Measurements from ENCODE around the gene KLHL30.

Gene KLHL30

DNA sequence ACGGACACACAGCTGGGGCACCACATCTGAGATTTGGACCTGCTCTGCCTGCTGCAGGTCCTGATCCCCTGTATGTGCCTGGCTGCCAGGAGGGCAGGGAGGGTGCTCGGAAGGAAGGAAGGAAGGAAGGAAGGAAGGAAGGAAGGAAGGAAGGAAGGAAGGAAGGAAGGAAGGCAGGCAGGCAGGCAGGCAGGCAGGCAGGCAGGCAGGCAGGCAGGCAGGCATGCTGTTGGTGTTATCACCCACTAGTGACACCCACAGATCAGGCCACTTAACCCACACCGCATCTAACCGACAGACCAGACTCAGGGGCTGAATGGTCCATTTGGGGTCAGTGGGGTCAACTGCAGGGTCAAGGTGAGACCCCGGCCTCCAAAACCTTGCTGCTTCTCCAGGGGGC lies 5.8 kb downstream of the KLHL30 start:
- DNase-seq (ENCODE audit: low read depth, low spot score) = no peak

DNA sequence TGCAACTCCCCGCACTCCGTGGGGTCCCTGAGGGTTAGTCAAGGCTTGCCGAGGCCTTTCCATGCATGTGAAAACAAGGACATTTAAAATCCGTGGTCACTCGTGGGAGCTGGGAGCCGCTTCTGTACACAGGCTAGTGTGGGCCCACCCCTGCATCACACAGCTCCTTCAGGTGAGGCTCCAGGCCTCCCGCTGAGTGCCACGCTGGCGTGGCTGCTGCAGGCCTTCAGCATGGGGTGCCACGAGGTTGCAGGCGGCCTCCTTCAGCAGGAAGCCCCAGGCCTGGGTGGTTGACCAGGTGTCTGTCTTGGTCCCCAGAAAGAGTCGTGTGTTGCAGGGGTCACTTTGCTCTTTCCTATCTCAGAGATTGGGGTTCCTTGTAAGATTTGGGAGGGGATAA lies 6.6 kb downstream of the KLHL30 start:
- no peak for DNase-seq (ENCODE audit: low read depth, low spot score)

DNA sequence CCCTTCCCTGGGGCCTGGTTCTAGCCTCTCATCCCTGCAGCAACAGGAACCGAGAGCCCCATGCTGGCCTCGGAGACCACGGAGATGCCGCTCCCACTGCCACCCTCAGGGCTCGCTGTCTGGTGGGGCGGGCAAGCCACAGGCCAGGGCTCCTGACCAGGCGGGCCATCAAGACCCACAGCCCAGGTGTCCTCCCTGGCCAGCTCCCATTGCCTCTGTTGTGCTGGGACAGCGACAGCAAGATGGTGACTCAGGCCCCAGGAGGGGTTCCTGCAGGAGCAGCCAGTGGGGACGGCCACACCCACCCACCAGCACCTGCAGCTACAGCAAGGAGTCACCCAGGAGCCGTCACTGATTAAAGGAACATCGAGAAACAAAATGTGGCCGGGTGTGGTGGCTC lies 7.4 kb downstream of the KLHL30 start:
- DNase-seq (ENCODE audit: low read depth, low spot score) = no peak

DNA sequence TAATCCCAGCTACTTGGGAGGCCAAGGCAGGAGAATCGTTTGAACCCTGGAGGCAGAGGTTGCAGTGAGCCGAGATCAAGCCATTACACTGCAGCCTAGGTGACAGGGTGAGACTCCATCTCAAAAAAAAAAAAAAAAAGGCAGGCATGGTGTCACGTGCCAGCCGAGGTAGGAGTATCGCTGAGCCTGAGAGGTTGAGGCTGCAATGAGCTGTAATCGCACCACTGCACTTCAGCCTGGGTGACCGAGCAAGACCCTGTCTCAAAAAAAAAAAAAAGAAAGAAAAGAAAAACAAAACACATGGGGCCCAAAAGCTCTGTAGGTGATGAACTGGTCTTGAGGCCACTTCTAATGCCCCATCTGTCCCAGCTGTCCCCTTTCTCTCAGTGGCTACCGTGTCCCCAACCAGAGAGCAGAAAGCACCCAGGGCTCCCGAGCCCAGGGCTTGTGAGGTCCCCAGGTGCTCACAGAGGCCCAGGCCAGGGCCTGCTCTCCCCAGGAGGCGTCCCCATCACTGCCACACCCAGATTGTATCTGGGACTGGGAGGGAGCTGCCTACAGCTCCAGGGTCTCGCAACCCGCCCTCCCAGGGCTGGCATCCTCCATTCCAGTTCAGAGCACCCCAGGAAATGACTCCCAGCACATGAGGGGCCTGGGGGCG lies 8.5 kb downstream of the KLHL30 start:
- no peak for DNase-seq (ENCODE audit: low read depth, low spot score)

DNA sequence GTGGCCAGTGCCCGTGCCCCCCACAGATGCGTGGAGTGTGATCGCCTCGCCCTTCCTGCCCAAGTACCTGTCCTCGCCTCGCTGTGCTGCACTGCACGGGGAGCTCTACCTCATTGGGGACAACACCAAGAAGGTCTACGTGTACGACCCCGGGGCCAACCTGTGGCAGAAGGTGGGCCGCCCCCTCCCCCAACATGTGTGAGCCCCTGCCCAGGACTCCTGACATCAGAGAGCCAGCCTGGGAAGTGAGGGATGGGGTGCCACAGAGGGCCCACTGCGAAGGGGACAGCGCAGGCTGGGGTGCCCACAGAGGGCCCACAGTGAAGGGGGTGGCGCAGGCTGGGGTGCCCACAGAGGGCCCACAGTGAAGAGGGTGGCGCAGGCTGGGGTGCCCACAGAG lies 10.5 kb downstream of the KLHL30 start:
- DNase-seq (ENCODE audit: low read depth, low spot score) = no peak

DNA sequence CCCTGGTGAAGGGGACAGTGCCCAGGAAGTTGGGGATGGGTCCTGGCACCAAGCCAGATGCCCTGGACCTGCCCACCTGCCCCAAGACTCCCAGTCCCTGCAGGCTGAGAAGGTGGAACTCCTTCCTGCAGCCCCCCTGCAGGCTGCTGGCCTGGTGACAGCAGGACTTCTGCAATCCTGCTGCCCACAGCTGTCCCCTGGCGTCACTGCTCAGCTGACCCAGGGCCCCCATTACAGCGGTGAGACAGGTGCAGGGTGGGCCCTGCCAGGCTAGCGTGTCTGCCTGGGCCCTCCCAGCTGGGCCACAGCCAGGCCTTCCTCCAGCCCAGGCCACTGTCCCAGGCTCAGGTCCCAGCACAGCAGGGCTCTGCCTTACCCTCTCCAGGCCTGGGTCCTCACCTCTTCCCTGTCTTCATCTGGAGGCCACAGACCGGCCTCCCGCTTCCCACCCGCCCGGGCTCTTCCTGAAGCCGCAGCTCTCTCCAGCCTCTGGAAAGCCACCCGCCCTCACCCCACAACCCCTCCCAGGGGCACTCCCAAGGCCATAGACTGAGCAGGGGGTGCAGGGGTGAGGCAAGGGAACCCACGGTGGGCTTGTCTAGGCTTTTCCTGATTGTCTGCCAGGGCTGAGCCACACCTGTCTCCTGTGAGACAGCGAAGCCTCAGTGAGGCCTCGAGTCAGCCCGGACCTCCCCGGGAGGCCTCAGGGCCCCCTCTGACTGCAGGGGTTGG lies 11.5 kb downstream of the KLHL30 start:
- DNase-seq (ENCODE audit: low read depth, low spot score) = no peak

DNA sequence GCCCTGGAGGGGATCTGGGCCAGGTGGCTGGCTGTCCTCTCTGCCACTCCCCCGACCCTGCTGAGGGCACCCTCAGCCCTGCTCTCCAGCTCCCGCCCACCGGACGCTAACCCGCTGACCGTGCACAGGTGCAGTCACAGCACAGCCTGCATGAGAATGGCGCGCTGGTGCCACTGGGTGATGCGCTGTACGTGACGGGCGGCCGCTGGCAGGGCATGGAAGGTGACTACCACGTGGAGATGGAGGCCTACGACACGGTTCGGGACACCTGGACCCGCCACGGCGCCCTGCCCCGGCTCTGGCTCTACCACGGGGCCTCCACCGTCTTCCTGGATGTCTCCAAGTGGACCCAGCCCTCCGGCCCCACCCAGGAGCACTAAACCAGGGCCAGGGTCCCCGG lies 12.2 kb downstream of the KLHL30 start:
- DNase-seq (ENCODE audit: low read depth, low spot score) = no peak

DNA sequence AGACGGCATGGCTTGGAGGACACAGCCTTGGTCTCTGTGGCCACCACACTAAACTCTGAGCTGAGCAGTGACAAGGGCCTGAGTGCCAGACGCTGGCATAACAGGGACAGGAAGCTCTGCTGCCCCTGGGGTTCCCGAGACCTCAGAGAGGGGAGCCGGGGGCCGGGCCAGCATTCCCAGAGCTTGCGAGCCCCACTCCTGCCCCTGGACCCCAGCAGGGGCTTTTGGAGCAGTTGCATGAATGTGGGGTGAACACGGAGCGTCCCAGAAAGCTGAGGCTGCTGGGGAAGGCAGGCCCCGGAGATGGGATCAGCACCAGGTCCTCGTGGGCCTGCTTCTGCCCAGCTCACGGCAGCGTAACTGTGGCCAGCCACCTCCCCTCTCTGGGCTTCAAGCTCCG lies 12.7 kb downstream of the KLHL30 start:
- no peak for DNase-seq (ENCODE audit: low read depth, low spot score)

DNA sequence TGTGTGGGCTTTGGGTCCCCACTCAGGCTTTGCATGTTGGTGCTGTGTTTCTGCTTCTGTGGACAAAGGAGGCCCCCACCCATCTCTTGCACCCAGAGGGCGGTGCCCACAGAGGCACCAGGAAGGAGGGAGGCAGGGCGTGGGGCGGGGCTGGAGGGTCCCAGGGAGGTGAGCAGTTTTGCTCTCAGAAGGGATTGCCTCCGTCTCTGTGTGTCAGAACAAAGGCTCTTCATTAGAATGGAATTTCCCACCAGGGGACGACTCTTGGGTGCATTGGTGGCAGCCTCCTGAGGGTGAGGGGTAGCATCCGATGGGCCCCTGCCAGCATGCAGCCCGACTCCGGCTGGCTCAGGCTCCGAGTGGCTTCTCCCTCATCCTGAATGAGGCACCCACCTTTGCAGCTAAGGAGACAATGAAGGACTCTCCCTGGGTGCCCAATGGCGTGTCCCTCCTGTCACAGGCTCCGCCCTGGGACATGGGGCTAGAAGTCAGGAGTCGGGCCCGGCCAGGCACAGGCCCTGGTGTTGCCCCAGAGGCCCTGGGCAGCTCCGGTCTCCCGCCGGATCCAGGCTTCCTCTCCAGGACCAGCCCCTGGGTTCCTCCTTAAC lies 13.3 kb downstream of the KLHL30 start:
- DNase-seq (ENCODE audit: low read depth, low spot score) = no peak

DNA sequence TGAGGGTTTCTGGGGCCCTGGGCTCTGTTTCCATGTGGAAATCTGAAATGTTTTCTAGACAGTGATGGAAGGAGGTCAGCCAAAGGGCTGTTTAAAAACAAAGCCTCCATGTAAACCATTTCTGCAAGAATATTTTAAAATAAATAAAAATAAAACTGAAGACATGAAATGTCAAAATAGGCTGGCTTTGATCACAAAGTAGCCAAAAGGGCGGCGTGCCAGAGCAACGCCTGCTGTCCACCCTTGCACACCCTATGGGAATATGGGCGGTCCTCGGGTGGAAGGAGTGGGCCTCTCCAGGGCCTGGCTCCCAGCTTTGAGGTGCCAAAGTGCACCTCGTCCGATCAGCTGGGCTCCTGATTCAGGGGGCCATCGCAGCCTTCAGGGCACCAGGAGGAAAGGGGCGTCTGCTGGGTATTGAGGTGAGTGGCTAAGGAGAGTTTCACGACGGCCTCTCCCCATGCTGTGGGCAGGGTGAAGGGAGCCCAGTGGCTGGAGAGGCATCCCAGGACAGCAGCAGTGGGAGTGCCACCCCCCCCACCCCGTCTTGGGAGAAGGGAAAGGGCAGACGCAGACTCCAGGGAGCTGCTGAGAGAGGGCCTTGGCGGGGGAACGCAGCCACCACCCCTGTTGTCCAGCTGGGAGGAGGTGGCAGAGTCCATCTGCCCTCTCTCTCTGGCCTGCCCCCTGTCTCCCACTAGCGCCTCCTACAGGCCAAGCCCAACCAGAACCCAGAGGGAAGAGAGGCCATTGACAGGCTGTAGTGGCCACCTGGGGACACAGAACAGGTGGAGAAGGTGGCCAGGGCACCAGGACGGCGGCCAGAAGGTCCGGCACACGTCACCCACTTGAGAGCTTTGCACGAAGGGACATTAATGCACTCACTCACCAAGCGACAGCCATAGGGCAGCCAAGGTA lies 14.6 kb downstream of the KLHL30 start:
- DNase-seq (ENCODE audit: low read depth, low spot score) = no peak

DNA sequence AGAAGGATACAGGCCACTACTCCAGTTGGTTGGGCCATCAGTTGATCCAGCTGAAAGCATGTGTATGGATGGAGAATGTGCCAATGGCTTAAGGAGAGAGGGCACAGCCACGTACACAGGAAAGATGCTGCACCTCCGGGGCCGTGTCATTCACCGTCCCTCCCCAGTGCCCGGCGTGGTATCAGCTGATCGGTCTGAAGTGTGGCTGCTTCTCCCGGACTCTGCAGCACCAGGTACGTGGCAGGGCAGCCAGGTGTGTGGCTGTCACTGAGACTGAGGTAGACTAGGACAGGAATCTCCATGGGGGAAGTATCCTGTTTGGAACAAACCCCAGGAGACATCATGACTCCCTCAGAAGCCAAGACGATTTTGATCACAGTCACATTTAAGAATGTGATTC lies 16.1 kb downstream of the KLHL30 start:
- DNase-seq (ENCODE audit: low read depth, low spot score) = no peak

DNA sequence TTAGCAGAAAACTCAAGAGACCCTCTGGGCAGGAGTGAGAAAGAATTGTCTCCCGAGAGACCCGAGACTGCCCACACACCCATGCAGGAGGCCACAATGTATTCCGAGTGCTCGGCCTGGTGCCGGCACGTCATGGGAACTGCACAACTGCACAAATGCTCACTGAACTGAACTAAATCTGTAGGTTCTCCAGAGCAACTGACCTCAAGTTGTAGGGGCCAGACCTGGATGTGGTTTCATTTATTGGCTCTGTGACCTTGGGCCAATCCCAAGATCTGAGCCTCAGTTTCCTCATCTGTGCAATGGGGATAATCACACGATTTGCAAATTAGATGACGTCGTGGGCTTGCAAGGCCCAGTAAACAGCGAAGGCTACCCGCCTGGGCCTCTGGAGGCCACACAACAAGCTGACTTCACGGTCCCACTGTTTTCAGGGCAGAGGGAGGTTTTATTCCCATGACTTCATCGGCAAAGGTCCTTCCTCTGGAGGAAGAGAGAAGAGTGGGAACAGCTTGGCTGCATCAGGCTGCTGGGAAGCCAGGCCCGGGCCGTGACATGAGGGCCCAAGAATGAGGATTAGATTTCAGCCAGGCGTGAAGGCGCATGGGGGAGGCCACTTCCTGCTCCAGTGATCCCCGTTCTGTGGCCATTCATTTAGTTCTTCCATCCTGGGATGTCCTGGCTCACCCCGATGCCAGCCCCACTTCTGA lies 16.7 kb downstream of the KLHL30 start:
- no peak for DNase-seq (ENCODE audit: low read depth, low spot score)

DNA sequence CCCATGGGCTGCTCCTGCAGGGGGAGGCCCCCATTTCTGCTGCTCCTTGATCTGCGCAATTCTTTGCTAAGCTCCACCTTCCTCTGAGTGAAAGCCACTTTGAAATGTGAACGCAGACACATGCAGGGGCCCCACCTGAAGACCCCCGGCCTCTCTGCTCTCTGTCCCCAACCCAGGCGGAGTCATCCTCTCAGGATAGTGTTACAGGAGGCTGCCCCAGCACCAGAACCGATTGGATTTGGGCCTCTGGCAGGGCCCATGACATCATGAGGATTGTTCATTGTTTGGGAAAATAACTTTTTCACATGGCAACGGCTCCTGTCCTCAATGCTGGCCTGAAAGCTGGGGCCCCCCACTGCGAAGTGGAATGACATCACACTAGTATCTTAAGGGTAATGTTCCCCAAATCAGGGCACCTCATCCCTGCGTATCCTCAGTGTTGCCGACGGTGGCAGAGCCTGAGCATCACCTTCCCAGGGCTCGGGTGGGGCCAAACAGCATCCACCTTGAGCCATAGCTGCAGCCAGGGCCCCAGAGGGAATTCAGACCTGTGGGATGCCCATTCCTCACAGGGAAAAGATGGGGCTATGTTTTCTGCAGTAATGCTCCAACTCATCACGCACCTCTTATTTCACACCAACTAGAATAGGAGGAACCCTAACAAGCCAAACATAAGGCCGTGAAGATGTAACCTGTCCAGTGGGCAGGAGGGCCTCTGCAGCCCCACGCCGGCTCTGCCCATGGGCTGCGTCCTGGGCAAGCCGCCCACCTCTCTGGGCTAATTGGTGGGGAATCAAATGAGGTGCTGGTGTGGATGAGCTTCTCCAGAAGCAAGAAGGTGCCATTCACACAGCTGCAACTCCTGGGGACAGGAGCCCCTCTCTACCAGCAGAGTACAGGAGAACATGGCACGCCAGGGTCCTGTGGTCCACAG lies 17.6 kb downstream of the KLHL30 start:
- DNase-seq (ENCODE audit: low read depth, low spot score) = no peak

DNA sequence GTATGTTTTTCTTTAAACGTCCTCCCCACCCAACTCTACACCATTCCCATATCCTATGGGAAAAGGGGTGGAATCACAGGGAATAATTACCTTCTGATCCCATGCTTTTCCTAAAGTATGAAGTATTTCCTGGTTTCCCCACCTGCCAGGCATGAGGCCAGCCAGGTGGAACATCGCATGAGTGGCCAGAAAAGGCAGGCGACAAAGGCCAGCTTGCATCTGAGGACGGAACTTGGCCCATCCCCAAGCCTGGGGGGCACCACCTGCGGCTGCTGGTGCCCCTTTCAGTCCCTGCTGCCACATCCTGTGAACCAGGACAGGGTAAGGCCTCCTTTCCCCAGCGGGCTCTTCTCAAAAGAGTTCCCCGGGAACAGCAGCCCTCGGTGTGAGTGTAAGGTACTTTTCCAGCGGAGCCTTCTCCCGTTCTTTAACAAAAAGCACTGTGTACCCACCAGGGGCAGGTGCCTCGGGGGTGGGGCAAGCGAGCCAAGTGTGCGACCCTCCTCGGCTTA lies 19.1 kb downstream of the KLHL30 start:
- DNase-seq (ENCODE audit: low read depth, low spot score) = no peak

DNA sequence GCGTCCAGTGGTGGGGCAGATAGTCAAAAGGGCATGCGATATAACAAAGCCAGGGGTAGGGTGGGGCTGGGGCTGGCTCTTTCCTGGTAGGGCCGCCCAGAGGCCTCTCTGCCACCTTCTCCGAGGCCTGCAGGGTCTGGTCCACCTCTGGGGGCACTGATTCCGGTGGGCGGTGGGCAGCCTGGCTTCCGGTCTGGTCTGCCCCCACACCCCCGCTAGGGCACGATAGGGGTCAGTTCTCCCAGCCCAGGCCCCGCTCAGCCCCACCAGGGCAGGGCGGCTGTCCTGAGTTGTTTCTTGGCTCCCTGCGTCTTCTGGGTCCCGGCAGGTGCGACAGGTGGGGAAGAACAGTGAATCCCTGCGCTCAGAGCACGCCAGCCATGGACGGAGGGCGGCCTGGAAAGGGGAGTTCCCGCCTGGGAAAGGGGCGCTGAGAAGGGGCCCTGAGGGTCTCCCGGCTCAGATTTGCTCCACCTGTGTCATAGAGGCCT lies 19.6 kb downstream of the KLHL30 start:
- DNase-seq (ENCODE audit: low read depth, low spot score) = no peak

DNA sequence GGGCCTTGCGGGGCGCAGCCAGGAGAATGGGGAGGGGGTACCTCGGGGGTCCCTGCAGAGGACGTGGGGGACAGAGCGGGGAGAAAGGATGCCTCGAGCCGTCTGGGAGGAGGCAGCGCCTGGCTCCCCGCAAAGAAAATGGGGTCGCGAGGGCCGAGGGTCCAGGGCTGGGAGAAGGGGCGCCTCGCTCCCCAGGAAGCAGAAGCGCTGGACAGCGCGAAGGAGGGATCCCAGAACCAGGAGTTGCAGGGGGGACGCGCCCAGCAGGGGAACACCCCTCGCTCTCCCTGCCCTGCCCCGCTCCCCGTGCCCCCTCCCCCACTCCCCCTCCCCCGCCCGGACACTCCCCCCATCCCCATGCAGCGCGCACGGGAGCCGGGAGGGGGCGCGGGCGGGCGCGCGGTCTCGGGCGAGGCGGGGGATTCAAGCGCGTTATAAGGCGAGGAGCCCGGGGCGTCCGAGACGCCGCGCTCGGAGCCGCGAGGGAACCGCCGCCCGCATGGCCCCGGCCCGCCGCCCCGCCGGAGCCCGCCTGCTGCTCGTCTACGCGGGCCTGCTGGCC lies 20.1 kb downstream of the KLHL30 start, which contains the start of gene ERFE:
Gene ERFE, plus strand, starts transcription at position 462 of the 562 bp plus-strand sequence. Its CDS starts 38 bp downstream, at position 500.
- no peak for DNase-seq (ENCODE audit: low read depth, low spot score)

DNA sequence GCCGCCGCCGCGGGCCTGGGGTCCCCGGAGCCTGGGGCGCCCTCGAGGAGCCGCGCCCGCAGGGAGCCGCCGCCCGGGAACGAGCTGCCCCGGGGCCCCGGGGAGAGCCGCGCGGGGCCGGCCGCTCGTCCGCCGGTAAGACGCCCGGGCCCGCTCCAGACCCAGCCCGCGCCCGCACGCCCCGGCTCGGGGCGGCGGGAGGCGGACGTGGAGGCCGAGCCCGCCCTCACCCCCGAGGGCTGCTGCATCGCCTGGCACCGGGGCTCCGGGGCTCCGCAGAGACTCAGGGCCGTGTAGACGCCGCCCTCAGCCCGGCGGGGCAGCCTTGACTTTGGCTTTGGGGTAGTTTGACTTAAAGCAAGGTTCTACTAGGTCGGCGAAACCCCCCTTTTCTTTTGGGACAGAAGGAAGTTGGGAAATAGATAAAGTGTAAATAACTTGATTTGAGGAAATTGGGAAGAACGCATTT lies 20.6 kb downstream of the KLHL30 start:
- no peak for DNase-seq (ENCODE audit: low read depth, low spot score)

DNA sequence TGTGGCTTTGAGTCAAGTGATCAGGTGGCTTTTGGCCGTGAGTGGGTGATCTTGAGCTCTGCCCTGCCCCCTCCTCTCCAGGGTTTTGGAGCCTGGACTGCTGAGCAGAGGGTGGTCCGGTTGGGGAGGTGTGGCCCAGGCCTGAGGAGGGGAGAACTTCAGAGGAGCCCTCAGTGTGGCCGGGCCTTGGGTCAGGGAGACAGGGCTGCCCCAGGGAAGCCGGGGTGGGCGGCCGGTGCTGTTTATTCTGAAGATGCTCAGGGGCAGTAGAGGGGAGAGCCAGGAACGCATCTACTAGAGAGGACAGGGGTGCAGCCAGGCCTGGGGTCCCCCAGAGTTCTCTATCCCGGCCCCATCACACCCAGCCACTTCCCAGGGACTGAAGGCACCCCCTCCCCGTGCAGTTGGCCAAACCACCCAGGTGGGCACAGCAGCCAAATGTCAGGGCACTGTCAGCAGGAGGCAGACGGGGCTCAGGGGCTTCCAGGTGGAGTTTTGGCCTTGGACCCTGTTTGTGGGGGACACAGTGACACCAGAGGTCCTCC lies 21.3 kb downstream of the KLHL30 start:
- no peak for DNase-seq (ENCODE audit: low read depth, low spot score)
